GM12873 (cell line): ENCODE measurements around the gene CCSER1.

ENCODE experiments used
- TF ChIP-seq, protein P1 (sequence below): IDR thresholded peaks from 2 replicates; pipeline ENCODE4 v1.5.1; 2012; ENCODE audit warnings: low read depth, mild to moderate bottlenecking, moderate library complexity, low read length, control low read depth; ENCODE audit not compliant: insufficient read depth; ENCODE audit errors: missing control alignments

Gene CCSER1

DNA sequence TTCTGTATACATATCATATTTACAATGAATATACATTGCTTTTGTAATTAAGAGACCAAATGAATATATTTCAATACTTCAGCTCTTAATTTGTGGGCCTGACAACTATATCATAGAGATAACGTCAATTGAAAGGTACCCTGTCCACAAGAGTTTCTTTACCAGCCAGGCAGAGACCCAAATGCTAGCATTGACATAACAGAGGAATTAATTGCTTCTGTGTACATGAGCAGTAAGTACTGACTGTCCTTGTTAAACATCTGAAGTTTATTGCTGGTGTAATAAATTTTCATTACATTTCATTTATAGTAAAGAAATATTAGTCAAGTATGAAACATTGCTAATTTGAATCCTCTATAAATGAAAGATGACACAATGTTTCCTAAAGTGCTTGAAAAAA is 910.8 kb downstream of the CCSER1 start:
- TF ChIP-seq, protein P1, sequence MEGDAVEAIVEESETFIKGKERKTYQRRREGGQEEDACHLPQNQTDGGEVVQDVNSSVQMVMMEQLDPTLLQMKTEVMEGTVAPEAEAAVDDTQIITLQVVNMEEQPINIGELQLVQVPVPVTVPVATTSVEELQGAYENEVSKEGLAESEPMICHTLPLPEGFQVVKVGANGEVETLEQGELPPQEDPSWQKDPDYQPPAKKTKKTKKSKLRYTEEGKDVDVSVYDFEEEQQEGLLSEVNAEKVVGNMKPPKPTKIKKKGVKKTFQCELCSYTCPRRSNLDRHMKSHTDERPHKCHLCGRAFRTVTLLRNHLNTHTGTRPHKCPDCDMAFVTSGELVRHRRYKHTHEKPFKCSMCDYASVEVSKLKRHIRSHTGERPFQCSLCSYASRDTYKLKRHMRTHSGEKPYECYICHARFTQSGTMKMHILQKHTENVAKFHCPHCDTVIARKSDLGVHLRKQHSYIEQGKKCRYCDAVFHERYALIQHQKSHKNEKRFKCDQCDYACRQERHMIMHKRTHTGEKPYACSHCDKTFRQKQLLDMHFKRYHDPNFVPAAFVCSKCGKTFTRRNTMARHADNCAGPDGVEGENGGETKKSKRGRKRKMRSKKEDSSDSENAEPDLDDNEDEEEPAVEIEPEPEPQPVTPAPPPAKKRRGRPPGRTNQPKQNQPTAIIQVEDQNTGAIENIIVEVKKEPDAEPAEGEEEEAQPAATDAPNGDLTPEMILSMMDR: no peak

DNA sequence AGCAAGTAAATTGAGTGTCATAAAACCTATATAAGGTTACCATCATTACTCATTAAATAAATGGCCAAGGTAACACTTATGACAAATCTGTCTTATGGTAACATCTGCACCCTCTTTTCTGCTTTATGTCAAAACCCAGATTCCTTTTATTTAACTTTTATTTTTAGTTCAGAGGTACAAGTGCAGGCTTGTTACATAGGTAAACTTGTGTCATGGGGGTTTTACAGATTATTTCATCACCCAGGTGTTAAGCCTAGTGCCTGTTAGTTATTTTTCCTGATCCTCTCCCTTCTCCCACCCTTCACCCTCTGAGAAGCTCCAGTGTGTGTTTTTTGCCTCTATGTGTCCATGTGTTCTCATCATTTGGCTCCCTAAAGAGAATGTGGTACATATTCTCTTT is 930.7 kb downstream of the CCSER1 start:
- TF ChIP-seq, protein P1: no peak

DNA sequence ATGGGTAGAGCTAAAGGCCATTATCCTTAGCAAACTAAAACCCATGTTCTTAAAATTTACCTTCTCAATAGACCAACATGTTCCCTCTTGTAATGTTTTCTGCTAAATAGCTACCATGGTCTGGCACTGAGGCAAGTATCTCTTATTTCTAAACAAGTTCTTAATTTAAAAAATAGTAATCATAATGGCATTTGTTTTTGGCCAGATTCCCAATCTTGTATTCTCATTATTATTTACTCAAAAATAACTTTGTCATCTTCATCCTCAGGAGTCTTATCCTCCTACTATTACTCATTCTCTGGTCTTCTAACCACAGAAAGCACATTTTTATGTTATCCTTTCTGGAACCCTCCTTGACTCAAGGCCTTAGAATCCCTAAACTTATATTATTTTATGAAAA is 931.2 kb downstream of the CCSER1 start:
- TF ChIP-seq, protein P1: no peak

DNA sequence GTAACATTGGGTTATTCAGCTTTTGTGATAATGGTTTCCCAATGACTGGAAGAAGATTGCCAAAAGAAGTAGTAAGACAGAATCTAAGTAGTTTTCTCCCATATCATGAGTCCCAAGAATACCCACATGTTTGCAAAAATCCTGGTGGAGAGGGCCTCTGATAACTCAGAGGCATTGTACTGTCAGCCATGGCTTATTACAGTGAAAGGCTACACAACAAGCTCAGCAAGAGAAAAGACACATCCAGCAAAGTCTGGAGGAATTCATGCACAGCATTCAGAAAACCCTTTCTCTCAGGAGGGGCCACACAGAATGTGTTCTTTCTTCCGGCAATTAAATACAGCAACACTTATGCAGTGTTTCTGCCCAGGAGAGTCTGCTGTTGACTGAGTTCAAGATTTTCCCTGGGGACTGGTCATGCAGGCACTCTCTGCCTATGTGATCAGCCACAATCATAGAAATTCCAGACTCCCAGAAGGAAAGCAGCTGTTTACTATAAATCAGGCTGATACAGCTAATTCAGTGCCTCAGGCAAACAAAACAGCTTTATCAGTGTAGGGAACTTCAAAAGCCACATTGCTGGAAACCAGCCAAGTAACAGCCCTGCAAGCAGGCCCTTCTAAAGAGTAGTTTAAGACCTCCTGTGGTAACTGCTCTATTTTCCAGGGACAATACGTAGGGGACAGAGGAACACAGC is 937.1 kb downstream of the CCSER1 start:
- TF ChIP-seq, protein P1: no peak

DNA sequence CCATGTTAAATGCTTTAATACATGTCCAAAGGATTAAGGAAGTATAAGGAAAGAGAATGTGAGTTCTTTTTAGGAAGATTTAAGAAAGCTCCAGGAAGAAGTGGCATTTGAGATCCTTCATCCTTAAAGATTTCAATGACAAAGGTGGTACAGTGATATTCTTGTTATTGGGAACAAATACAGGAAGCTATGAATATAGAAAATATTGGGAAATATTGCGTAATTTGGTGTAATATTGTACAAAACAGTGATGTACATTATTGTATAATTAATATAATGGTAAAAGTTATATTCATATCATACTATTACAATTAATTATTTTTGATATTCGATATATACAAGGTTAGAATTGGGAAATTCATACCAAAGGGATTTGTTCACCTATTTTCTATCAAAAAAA is 937.9 kb downstream of the CCSER1 start:
- TF ChIP-seq, protein P1: no peak

DNA sequence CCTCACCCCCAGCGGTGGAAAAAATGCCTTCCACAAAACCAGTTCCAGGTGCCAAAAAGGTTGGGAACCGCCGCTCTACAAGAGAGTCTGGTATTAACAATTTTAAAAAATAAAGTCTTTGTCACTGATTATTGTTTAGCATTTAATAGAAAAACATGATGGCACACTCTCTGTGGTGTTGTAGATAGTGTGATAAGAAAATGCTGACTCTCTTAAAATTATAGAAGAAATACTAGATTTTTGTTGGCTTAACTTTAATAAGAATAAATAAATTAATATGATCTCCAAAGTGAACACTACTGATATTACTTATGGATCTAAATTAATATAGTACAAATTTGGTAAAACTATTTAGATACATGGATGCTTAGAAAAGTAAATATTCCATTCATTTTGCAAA is 943.5 kb downstream of the CCSER1 start:
- TF ChIP-seq, protein P1: no peak

DNA sequence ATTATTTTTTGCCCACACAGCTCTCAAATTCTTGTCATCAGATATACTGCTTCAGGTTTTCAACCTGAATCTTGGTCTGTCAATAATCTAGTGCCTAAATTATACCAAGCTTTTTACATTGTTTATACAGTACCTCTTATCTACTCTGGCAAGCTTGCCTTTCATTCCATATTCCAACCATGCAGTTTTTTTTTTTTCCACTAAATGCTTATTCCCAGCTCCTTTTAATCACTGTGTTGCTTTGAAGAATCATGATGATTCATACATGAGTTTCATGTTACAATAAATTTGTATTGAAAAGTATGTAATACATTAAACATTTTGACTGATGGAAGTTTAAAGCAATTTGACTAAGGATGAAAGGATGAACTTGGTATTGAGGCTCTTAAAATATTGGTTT is 949.0 kb downstream of the CCSER1 start:
- TF ChIP-seq, protein P1: no peak
